Measurements from ENCODE around the gene CHGA. TPM values are rescaled to one million over a fixed set of nuclear protein-coding genes. Genes with fewer than 3 reads are reported as not detected.

CHGA gene
- total RNA-seq, 1 experiment from 2014 or later: 8.5 TPM

DNA sequence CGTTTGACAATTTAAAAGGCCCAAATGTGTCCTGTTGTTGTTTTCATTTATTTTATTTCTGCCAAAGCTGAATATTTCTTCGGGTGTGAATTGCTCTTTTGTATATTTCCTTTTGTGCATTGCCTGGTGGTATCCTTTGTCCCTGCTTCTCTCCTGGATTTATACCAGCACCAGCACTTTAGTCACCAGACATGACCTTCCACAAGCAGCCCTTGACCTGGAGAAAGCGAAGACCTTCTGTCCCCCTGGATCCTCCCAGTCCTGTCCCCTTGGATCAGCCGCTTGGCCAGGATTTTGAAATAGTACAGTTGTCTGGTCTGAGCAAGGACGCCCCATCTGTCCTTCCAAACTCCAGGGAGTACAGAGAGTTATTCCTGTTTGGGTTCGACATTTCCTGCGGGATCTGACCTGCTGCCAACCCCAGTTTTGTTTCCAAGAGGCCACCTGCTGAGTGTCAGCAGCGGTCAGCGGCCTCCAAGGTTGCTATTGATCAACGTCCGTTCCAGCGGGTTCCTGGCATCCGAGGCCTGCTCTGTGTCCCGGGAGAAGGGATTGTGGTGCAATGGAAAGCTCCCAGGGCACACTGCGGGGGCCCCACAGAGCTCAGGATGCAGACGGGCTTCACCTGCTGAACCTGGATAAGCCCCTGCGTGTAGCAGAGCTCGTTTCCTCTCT is 45.1 kb upstream of the CHGA start (continued):
- TF ChIP-seq, protein P1, sequence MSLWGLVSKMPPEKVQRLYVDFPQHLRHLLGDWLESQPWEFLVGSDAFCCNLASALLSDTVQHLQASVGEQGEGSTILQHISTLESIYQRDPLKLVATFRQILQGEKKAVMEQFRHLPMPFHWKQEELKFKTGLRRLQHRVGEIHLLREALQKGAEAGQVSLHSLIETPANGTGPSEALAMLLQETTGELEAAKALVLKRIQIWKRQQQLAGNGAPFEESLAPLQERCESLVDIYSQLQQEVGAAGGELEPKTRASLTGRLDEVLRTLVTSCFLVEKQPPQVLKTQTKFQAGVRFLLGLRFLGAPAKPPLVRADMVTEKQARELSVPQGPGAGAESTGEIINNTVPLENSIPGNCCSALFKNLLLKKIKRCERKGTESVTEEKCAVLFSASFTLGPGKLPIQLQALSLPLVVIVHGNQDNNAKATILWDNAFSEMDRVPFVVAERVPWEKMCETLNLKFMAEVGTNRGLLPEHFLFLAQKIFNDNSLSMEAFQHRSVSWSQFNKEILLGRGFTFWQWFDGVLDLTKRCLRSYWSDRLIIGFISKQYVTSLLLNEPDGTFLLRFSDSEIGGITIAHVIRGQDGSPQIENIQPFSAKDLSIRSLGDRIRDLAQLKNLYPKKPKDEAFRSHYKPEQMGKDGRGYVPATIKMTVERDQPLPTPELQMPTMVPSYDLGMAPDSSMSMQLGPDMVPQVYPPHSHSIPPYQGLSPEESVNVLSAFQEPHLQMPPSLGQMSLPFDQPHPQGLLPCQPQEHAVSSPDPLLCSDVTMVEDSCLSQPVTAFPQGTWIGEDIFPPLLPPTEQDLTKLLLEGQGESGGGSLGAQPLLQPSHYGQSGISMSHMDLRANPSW (CRISPR knock-in tag; conservative IDR thresholded peaks at IDR 0.05; ENCODE audit: low read depth): no peak
- TF ChIP-seq KAT7 (CRISPR knock-in tag; IDR thresholded peaks at IDR 0.05; ENCODE audit: borderline replicate concordance) (no peak), FOXP1 (CRISPR knock-in tag; IDR thresholded peaks at IDR 0.05; ENCODE audit: borderline replicate concordance) (no peak), NR1H2 (CRISPR knock-in tag; IDR thresholded peaks at IDR 0.05) (no peak), RELA (CRISPR knock-in tag; IDR thresholded peaks at IDR 0.05; ENCODE audit: borderline replicate concordance) (no peak), SP1 (CRISPR knock-in tag; conservative IDR thresholded peaks at IDR 0.05) (no peak), MYBL2 (CRISPR knock-in tag; IDR thresholded peaks at IDR 0.05) (no peak), ZBTB21 (CRISPR knock-in tag; IDR thresholded peaks at IDR 0.05; ENCODE audit: borderline replicate concordance) (peak; percentile 18; the same call in 1 of the 2 replicates), ATF1 (CRISPR knock-in tag; IDR thresholded peaks at IDR 0.05) (no peak), RORB (CRISPR knock-in tag; IDR thresholded peaks at IDR 0.05) (no peak), ESRRA (CRISPR knock-in tag; IDR thresholded peaks at IDR 0.05; ENCODE audit: borderline replicate concordance) (no peak), NR3C1 (CRISPR knock-in tag; conservative IDR thresholded peaks at IDR 0.05; ENCODE audit: low read depth) (no peak), HMGA2 (CRISPR knock-in tag; IDR thresholded peaks at IDR 0.05) (no peak), JUN (CRISPR knock-in tag; IDR thresholded peaks at IDR 0.05) (no peak)
- TF ChIP-seq, protein P2, sequence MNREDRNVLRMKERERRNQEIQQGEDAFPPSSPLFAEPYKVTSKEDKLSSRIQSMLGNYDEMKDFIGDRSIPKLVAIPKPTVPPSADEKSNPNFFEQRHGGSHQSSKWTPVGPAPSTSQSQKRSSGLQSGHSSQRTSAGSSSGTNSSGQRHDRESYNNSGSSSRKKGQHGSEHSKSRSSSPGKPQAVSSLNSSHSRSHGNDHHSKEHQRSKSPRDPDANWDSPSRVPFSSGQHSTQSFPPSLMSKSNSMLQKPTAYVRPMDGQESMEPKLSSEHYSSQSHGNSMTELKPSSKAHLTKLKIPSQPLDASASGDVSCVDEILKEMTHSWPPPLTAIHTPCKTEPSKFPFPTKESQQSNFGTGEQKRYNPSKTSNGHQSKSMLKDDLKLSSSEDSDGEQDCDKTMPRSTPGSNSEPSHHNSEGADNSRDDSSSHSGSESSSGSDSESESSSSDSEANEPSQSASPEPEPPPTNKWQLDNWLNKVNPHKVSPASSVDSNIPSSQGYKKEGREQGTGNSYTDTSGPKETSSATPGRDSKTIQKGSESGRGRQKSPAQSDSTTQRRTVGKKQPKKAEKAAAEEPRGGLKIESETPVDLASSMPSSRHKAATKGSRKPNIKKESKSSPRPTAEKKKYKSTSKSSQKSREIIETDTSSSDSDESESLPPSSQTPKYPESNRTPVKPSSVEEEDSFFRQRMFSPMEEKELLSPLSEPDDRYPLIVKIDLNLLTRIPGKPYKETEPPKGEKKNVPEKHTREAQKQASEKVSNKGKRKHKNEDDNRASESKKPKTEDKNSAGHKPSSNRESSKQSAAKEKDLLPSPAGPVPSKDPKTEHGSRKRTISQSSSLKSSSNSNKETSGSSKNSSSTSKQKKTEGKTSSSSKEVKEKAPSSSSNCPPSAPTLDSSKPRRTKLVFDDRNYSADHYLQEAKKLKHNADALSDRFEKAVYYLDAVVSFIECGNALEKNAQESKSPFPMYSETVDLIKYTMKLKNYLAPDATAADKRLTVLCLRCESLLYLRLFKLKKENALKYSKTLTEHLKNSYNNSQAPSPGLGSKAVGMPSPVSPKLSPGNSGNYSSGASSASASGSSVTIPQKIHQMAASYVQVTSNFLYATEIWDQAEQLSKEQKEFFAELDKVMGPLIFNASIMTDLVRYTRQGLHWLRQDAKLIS (CRISPR knock-in tag; IDR thresholded peaks at IDR 0.05; ENCODE audit: borderline replicate concordance): no peak
- TF ChIP-seq, protein P3, sequence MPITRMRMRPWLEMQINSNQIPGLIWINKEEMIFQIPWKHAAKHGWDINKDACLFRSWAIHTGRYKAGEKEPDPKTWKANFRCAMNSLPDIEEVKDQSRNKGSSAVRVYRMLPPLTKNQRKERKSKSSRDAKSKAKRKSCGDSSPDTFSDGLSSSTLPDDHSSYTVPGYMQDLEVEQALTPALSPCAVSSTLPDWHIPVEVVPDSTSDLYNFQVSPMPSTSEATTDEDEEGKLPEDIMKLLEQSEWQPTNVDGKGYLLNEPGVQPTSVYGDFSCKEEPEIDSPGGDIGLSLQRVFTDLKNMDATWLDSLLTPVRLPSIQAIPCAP (CRISPR knock-in tag; IDR thresholded peaks at IDR 0.05): no peak
- TF ChIP-seq, protein P4, sequence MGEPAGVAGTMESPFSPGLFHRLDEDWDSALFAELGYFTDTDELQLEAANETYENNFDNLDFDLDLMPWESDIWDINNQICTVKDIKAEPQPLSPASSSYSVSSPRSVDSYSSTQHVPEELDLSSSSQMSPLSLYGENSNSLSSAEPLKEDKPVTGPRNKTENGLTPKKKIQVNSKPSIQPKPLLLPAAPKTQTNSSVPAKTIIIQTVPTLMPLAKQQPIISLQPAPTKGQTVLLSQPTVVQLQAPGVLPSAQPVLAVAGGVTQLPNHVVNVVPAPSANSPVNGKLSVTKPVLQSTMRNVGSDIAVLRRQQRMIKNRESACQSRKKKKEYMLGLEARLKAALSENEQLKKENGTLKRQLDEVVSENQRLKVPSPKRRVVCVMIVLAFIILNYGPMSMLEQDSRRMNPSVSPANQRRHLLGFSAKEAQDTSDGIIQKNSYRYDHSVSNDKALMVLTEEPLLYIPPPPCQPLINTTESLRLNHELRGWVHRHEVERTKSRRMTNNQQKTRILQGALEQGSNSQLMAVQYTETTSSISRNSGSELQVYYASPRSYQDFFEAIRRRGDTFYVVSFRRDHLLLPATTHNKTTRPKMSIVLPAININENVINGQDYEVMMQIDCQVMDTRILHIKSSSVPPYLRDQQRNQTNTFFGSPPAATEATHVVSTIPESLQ (CRISPR knock-in tag; IDR thresholded peaks at IDR 0.05): no peak
- TF ChIP-seq, protein P5, sequence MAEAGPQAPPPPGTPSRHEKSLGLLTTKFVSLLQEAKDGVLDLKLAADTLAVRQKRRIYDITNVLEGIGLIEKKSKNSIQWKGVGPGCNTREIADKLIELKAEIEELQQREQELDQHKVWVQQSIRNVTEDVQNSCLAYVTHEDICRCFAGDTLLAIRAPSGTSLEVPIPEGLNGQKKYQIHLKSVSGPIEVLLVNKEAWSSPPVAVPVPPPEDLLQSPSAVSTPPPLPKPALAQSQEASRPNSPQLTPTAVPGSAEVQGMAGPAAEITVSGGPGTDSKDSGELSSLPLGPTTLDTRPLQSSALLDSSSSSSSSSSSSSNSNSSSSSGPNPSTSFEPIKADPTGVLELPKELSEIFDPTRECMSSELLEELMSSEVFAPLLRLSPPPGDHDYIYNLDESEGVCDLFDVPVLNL (CRISPR knock-in tag; IDR thresholded peaks at IDR 0.05; ENCODE audit: borderline replicate concordance, low read depth): no peak
- TF ChIP-seq, protein P6, sequence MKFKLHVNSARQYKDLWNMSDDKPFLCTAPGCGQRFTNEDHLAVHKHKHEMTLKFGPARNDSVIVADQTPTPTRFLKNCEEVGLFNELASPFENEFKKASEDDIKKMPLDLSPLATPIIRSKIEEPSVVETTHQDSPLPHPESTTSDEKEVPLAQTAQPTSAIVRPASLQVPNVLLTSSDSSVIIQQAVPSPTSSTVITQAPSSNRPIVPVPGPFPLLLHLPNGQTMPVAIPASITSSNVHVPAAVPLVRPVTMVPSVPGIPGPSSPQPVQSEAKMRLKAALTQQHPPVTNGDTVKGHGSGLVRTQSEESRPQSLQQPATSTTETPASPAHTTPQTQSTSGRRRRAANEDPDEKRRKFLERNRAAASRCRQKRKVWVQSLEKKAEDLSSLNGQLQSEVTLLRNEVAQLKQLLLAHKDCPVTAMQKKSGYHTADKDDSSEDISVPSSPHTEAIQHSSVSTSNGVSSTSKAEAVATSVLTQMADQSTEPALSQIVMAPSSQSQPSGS (CRISPR knock-in tag; IDR thresholded peaks at IDR 0.05; ENCODE audit: borderline replicate concordance, low read depth): no peak
- TF ChIP-seq, protein P7, sequence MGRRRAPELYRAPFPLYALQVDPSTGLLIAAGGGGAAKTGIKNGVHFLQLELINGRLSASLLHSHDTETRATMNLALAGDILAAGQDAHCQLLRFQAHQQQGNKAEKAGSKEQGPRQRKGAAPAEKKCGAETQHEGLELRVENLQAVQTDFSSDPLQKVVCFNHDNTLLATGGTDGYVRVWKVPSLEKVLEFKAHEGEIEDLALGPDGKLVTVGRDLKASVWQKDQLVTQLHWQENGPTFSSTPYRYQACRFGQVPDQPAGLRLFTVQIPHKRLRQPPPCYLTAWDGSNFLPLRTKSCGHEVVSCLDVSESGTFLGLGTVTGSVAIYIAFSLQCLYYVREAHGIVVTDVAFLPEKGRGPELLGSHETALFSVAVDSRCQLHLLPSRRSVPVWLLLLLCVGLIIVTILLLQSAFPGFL (CRISPR knock-in tag; IDR thresholded peaks at IDR 0.05; ENCODE audit: borderline replicate concordance): no peak
- TF ChIP-seq, protein P8, sequence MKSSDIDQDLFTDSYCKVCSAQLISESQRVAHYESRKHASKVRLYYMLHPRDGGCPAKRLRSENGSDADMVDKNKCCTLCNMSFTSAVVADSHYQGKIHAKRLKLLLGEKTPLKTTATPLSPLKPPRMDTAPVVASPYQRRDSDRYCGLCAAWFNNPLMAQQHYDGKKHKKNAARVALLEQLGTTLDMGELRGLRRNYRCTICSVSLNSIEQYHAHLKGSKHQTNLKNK (CRISPR knock-in tag; IDR thresholded peaks at IDR 0.05): no peak
- TF ChIP-seq, protein P9, sequence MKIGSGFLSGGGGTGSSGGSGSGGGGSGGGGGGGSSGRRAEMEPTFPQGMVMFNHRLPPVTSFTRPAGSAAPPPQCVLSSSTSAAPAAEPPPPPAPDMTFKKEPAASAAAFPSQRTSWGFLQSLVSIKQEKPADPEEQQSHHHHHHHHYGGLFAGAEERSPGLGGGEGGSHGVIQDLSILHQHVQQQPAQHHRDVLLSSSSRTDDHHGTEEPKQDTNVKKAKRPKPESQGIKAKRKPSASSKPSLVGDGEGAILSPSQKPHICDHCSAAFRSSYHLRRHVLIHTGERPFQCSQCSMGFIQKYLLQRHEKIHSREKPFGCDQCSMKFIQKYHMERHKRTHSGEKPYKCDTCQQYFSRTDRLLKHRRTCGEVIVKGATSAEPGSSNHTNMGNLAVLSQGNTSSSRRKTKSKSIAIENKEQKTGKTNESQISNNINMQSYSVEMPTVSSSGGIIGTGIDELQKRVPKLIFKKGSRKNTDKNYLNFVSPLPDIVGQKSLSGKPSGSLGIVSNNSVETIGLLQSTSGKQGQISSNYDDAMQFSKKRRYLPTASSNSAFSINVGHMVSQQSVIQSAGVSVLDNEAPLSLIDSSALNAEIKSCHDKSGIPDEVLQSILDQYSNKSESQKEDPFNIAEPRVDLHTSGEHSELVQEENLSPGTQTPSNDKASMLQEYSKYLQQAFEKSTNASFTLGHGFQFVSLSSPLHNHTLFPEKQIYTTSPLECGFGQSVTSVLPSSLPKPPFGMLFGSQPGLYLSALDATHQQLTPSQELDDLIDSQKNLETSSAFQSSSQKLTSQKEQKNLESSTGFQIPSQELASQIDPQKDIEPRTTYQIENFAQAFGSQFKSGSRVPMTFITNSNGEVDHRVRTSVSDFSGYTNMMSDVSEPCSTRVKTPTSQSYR (CRISPR knock-in tag; IDR thresholded peaks at IDR 0.05): no peak
